ENCODE results near the gene RRP1B.
"Not testable (repeated sequence)": the region's sequence is repeated elsewhere in the genome, so short reads cannot be mapped to it uniquely, and the experiment has no call there.

RRP1B gene

DNA sequence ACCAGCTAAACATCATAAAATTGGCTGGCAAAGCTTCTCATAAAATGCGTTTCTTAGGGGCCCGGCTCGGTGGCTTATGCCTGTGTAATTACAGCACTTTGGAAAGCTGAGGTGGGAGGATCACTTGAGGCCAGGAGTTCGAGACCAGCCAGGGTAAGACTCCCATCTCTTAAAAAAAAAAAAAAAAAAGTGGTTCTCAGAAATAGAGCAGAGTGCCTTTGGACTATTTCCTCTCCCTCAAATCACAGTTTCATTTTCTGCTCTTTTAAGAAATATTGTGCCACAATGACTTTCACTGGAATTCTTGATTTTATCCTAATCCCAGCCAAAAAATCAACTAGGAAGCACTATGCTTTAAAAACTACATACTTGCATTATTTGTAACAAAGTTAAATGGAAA, 13.4 kb upstream of the RRP1B start:
- no peak overlapping the region for H3K4me2 ChIP-seq (ENCODE audit: low read length)
- H2AFZ ChIP-seq = no peak overlapping the region
- TF ChIP-seq, protein P1, sequence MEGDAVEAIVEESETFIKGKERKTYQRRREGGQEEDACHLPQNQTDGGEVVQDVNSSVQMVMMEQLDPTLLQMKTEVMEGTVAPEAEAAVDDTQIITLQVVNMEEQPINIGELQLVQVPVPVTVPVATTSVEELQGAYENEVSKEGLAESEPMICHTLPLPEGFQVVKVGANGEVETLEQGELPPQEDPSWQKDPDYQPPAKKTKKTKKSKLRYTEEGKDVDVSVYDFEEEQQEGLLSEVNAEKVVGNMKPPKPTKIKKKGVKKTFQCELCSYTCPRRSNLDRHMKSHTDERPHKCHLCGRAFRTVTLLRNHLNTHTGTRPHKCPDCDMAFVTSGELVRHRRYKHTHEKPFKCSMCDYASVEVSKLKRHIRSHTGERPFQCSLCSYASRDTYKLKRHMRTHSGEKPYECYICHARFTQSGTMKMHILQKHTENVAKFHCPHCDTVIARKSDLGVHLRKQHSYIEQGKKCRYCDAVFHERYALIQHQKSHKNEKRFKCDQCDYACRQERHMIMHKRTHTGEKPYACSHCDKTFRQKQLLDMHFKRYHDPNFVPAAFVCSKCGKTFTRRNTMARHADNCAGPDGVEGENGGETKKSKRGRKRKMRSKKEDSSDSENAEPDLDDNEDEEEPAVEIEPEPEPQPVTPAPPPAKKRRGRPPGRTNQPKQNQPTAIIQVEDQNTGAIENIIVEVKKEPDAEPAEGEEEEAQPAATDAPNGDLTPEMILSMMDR (IDR thresholded peaks at IDR 0.05) = no peak
- peaks cover 8% of the 10 kb centered on the region for H3K4me1 ChIP-seq
- H3K27me3 ChIP-seq (ENCODE audit: control insufficient read depth, insufficient read depth, low read length) = no peaks in the 10 kb centered on the region
- H3K27ac ChIP-seq = peak overlapping the region; percentile 42
- H3K79me2 ChIP-seq = no peaks in the 10 kb centered on the region
- H3K4me3 ChIP-seq (ENCODE audit: low read depth, low read length) = no peak overlapping the region
- no peak overlapping the region for H3K9ac ChIP-seq
- H3K9me3 ChIP-seq (ENCODE audit: control insufficient read depth, low read length) = no peaks in the 10 kb centered on the region
- H3K36me3 ChIP-seq (ENCODE audit: control insufficient read depth, insufficient read depth, low read length) = no peaks in the 10 kb centered on the region

DNA sequence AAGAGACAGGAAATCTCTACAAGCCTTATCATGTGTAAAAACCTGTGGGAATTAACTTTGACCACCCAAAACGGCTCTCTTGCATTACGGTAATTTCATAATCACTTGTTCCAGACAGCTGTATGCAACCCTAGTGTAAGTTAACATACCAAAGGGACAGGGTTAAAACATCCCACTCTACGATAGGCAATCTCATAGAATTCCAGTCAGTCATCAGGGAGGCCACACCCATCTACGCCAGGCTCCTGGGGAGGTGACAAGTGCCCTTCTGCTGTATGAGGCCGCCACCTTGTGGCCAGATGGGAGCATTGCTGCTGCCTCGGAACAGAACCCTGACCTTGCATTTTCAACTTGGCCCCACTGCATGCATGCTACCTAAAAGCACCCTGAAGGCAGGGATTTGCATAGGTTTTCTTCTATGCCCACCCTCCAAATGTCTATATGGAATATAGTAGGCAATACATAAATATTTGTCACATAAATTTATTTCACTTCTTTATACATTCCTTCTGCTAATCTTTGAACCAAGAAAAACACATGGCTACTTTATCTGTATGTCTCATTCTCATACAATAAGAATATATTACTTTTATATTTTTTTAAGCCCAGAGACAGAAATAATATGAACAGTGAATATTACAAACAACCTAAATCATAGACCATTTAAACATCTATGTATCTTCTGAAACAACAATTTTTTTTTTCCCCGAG, 12.7 kb upstream of the RRP1B start:
- H3K79me2 ChIP-seq = no peaks in the 10 kb centered on the region
- no peak overlapping the region for H3K27ac ChIP-seq
- H3K4me3 ChIP-seq (ENCODE audit: low read depth, low read length) = peak overlapping the region; percentile 6
- H3K4me1 ChIP-seq = peaks cover 8% of the 10 kb centered on the region
- H3K36me3 ChIP-seq (ENCODE audit: control insufficient read depth, insufficient read depth, low read length) = no peaks in the 10 kb centered on the region
- TF ChIP-seq, protein P1 (IDR thresholded peaks at IDR 0.05) = peak; percentile 92
- no peaks in the 10 kb centered on the region for H3K9me3 ChIP-seq (ENCODE audit: control insufficient read depth, low read length)
- H2AFZ ChIP-seq = no peak overlapping the region
- H3K4me2 ChIP-seq (ENCODE audit: low read length) = no peak overlapping the region
- H3K27me3 ChIP-seq (ENCODE audit: control insufficient read depth, insufficient read depth, low read length) = no peaks in the 10 kb centered on the region
- no peak overlapping the region for H3K9ac ChIP-seq

DNA sequence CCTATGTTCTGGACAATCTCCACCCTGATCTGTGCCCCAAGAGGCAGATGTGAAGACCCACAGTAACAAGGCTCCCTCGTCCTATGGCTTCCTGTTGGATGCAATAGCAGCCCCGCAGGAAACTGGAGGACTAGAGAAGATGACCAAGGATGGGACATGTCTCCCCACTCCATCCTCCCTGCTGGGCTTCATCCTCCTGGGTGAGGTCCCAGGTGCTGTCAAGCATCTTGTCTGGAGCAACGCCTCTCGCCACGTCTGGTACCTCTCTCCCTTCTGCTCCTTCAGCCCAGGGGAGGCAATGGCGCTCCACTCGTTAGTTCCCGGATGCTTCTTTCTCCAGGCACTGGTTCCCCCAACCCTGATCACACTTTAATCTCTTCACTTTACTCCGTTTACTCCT, 11.2 kb upstream of the RRP1B start:
- no peak overlapping the region for H3K4me2 ChIP-seq (ENCODE audit: low read length)
- no peaks in the 10 kb centered on the region for H3K79me2 ChIP-seq
- no peak overlapping the region for H3K4me3 ChIP-seq (ENCODE audit: low read depth, low read length)
- no peak overlapping the region for H2AFZ ChIP-seq
- H3K4me1 ChIP-seq = peaks cover 8% of the 10 kb centered on the region
- H3K27ac ChIP-seq = no peak overlapping the region
- no peak overlapping the region for H3K9ac ChIP-seq
- TF ChIP-seq, protein P1 (IDR thresholded peaks at IDR 0.05) = no peak
- H3K36me3 ChIP-seq (ENCODE audit: control insufficient read depth, insufficient read depth, low read length) = no peaks in the 10 kb centered on the region
- H3K9me3 ChIP-seq (ENCODE audit: control insufficient read depth, low read length) = no peaks in the 10 kb centered on the region
- no peaks in the 10 kb centered on the region for H3K27me3 ChIP-seq (ENCODE audit: control insufficient read depth, insufficient read depth, low read length)

DNA sequence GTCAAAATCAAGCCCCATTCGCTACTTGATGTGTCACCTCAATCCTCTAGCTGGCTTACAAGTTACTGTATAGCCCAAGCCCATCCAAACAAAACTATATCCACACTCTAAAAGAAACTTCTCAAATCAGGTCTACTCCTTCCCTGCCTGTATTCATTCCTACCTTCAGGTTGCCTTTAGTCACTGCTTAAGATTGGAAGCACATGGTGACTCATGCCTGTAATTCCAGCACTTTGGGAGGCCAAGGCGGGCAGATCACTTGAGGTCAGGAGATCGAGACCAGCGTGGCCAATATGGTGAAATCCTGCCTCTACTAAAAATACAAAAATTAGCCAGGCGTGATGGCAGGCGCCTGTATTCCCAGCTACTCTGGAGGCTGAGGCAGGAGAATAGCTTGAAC, 7.4 kb upstream of the RRP1B start:
- H2AFZ ChIP-seq; H3K27ac ChIP-seq; H3K79me2 ChIP-seq; H3K4me1 ChIP-seq; H3K36me3 ChIP-seq (ENCODE audit: control insufficient read depth, insufficient read depth, low read length); H3K4me3 ChIP-seq (ENCODE audit: low read depth, low read length); H3K9ac ChIP-seq; H3K9me3 ChIP-seq (ENCODE audit: control insufficient read depth, low read length); H3K27me3 ChIP-seq (ENCODE audit: control insufficient read depth, insufficient read depth, low read length); H3K4me2 ChIP-seq (ENCODE audit: low read length): not testable (repeated sequence)

DNA sequence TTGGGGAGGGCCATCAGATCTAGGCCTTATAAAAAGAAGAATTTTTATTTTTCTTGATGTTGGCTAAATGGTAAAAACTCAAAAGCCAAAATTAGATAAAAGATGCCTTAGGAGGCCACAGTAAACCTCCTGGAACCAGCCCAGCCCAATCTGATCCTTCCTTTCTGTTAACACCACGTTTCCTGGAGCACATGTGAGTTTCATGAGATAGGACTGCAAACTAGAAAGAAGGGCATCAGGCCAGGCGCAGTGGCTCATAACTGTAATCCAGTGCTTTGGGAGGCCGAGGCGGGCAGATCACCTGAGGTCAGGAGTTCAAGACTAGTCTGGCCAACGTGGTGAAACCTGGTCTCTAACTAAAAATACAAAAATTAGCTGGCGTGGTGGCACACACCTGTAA, 6.7 kb upstream of the RRP1B start:
- Histone ChIP-seq H3K4me2 (ENCODE audit: low read length) (no peak overlapping the region), H3K4me1 (no peaks in the 10 kb centered on the region), H3K9ac (no peak overlapping the region), H3K27me3 (ENCODE audit: control insufficient read depth, insufficient read depth, low read length) (no peaks in the 10 kb centered on the region), H3K27ac (no peak overlapping the region), H3K79me2 (no peaks in the 10 kb centered on the region), H2AFZ (no peak overlapping the region), H3K9me3 (ENCODE audit: control insufficient read depth, low read length) (no peaks in the 10 kb centered on the region), H3K4me3 (ENCODE audit: low read depth, low read length) (no peak overlapping the region), H3K36me3 (ENCODE audit: control insufficient read depth, insufficient read depth, low read length) (no peaks in the 10 kb centered on the region)
- TF ChIP-seq, protein P1 (IDR thresholded peaks at IDR 0.05) = no peak

Measured in parathyroid adenoma (tissue), 2 donors.